IMR-90 (cell line): ENCODE data around the gene LIMS1. TPM values are rescaled to one million over a fixed set of nuclear protein-coding genes. Genes with fewer than 3 reads are reported as not detected.

Experiments
- ATAC-seq: fragments of 200-7000 bp; cut with Tn5 transposase; 2 replicates; pipeline ENCODE4 v1.9.1; 2020; ENCODE audit warnings: low read depth, mild to moderate bottlenecking, moderate library complexity
- BruUV-seq: library from RNA; stranded (reverse); fragments of 400-500 nt; replicated peaks from 2 replicates; lab custom pipeline; 2021; lab: Mats Ljungman, UMichigan
- CTCF ChIA-PET: fragments of 300-600 bp; formaldehyde crosslinking; extraction: SDS; loops from one replicate; lab custom pipeline; 2021; ENCODE audit warnings: antibody characterized with exemption; lab: Yijun Ruan, JAX
- POLR2A ChIA-PET: fragments of 300-600 bp; sonication (Branson Sonifier 250); formaldehyde crosslinking; loops from one replicate; lab custom pipeline; 2022; ENCODE audit warnings: antibody characterized with exemption; ENCODE audit not compliant: unreplicated experiment; lab: Charles Lee
- DNase-seq: peaks from one replicate; pipeline ENCODE4 v3.0.0; 2013
- H2AFZ ChIP-seq: replicated peaks from 2 replicates; pipeline ENCODE3; 2013; ENCODE audit warnings: low read length, mild to moderate bottlenecking; ENCODE audit not compliant: poor library complexity
- H2AK5ac ChIP-seq: 2 replicates; pipeline ENCODE4 v1.6.1; 2013; ENCODE audit warnings: low read depth, low read length, inconsistent platforms
- H2AK9ac ChIP-seq: replicated peaks from 2 replicates; pipeline ENCODE3; 2013; ENCODE audit warnings: mild to moderate bottlenecking, low read depth, low read length, moderate library complexity; ENCODE audit not compliant: poor library complexity
- H2BK120ac ChIP-seq: 2 replicates; pipeline ENCODE4 v1.6.1; 2013; ENCODE audit warnings: low read depth, low read length, inconsistent platforms
- H2BK15ac ChIP-seq: 3 replicates; pipeline ENCODE4 v1.6.1; 2013; ENCODE audit warnings: low read depth, low read length, inconsistent platforms
- H2BK20ac ChIP-seq: 2 replicates; pipeline ENCODE4 v1.6.1; 2013; ENCODE audit warnings: low read depth, mild to moderate bottlenecking, inconsistent platforms, low read length, moderate library complexity
- H2BK5ac ChIP-seq: 2 replicates; pipeline ENCODE4 v1.6.1; 2013; ENCODE audit warnings: mild to moderate bottlenecking, low read depth, low read length, inconsistent platforms; ENCODE audit not compliant: poor library complexity, severe bottlenecking
- H3K14ac ChIP-seq: replicated peaks from 2 replicates; pipeline ENCODE4 v1.6.1; 2013; ENCODE audit warnings: low read depth, low read length, inconsistent platforms
- H3K18ac ChIP-seq: 2 replicates; pipeline ENCODE4 v1.6.1; 2013; ENCODE audit warnings: low read depth, low read length, control low read depth
- H3K23ac ChIP-seq: 2 replicates; pipeline ENCODE4 v1.6.1; 2013; ENCODE audit warnings: low read depth, low read length, inconsistent platforms
- H3K27ac ChIP-seq: 2 replicates; pipeline ENCODE4 v1.5.1; 2013; ENCODE audit warnings: mild to moderate bottlenecking, control low read depth, low read length; ENCODE audit not compliant: insufficient read depth
- H3K27me3 ChIP-seq: 2 replicates; pipeline ENCODE4 v1.6.1; 2013; ENCODE audit warnings: low read length; ENCODE audit not compliant: control insufficient read depth, insufficient read depth
- H3K36me3 ChIP-seq: 2 replicates; pipeline ENCODE4 v1.6.1; 2013; ENCODE audit warnings: low read length, mixed read lengths; ENCODE audit not compliant: control insufficient read depth, insufficient read depth
- H3K4ac ChIP-seq: 2 replicates; pipeline ENCODE4 v1.6.1; 2013; ENCODE audit warnings: low read depth, low read length, inconsistent platforms
- H3K4me1 ChIP-seq: 2 replicates; pipeline ENCODE4 v1.6.1; 2013; ENCODE audit warnings: low read length, mixed read lengths; ENCODE audit not compliant: control insufficient read depth, insufficient read depth
- H3K4me2 ChIP-seq: 2 replicates; pipeline ENCODE4 v1.6.1; 2013; ENCODE audit warnings: low read depth, mild to moderate bottlenecking, control low read depth, low read length, moderate library complexity
- H3K4me3 ChIP-seq: 2 replicates; pipeline ENCODE4 v1.5.1; 2013; ENCODE audit warnings: low read depth, mild to moderate bottlenecking, control low read depth, low read length, moderate library complexity; ENCODE audit not compliant: insufficient read depth
- H3K56ac ChIP-seq: 2 replicates; pipeline ENCODE4 v1.6.1; 2013; ENCODE audit warnings: low read length, inconsistent platforms; ENCODE audit not compliant: insufficient read depth; ENCODE audit errors: extremely low read depth
- H3K79me1 ChIP-seq, 2 experiments: 2 replicates each; pipeline ENCODE4 v1.6.1; 2013; ENCODE audit warnings: low read length in 2 of 2, inconsistent platforms in 1 of 2, low read depth in 1 of 2
- H3K9ac ChIP-seq: 2 replicates; pipeline ENCODE4 v1.6.1; 2013; ENCODE audit warnings: low read depth, low read length, control low read depth
- H3K9me1 ChIP-seq: 2 replicates; pipeline ENCODE4 v1.6.1; 2013; ENCODE audit warnings: low read length, inconsistent platforms; ENCODE audit not compliant: insufficient read depth
- H3K9me3 ChIP-seq: 2 replicates; pipeline ENCODE4 v1.6.1; 2013; ENCODE audit warnings: low read length; ENCODE audit not compliant: control insufficient read depth, insufficient read depth
- H4K20me1 ChIP-seq: 2 replicates; pipeline ENCODE4 v1.6.1; 2013; ENCODE audit warnings: low read length, inconsistent platforms; ENCODE audit not compliant: insufficient read depth
- H4K5ac ChIP-seq: 2 replicates; pipeline ENCODE4 v1.6.1; 2013; ENCODE audit warnings: mild to moderate bottlenecking, low read depth, low read length, control low read depth
- H4K8ac ChIP-seq, 2 experiments: 2 replicates each; pipeline ENCODE4 v1.6.1; 2013; ENCODE audit warnings: low read depth in 2 of 2, low read length in 2 of 2, control low read depth in 1 of 2, inconsistent platforms in 1 of 2
- H4K91ac ChIP-seq: 2 replicates; pipeline ENCODE4 v1.6.1; 2013; ENCODE audit warnings: low read depth, low read length, inconsistent platforms; ENCODE audit not compliant: insufficient read depth
- BHLHE40 ChIP-seq: fragments of 150-350 bp; IDR thresholded peaks from 2 replicates; pipeline ENCODE4 v1.6.1; 2016; ENCODE audit warnings: mild to moderate bottlenecking, low read depth, low read length
- CEBPB ChIP-seq: IDR thresholded peaks from 2 replicates; pipeline ENCODE4 v1.6.1; 2012; ENCODE audit warnings: low read depth, low read length, improper control_type of control experiment
- CHD1 ChIP-seq: IDR thresholded peaks from 2 replicates; pipeline ENCODE4 v1.6.1; 2012; ENCODE audit warnings: low read depth, low read length, improper control_type of control experiment
- CTCF ChIP-seq: conservative IDR thresholded peaks from 2 replicates; pipeline ENCODE4 v1.5.1; 2012; ENCODE audit warnings: mild to moderate bottlenecking, low read depth, low read length, improper control_type of control experiment
- FOS ChIP-seq: fragments of 150-350 bp; IDR thresholded peaks from 2 replicates; pipeline ENCODE4 v1.6.1; 2016; ENCODE audit warnings: low read depth, low read length
- MAFK ChIP-seq: IDR thresholded peaks from 2 replicates; pipeline ENCODE4 v1.6.1; 2012; ENCODE audit warnings: low read depth, low read length, improper control_type of control experiment
- MAZ ChIP-seq: IDR thresholded peaks from 2 replicates; pipeline ENCODE4 v1.6.1; 2012; ENCODE audit warnings: low read depth, mild to moderate bottlenecking, low read length, improper control_type of control experiment, moderate library complexity, borderline replicate concordance
- MXI1 ChIP-seq: IDR thresholded peaks from 2 replicates; pipeline ENCODE4 v1.6.1; 2012; ENCODE audit warnings: low read depth, mild to moderate bottlenecking, low read length, moderate library complexity, borderline replicate concordance
- NFE2L2 ChIP-seq: fragments of 150-350 bp; IDR thresholded peaks from 2 replicates; pipeline ENCODE4 v1.6.1; 2016; ENCODE audit warnings: low read depth, mild to moderate bottlenecking, low read length
- POLR2A ChIP-seq: IDR thresholded peaks from 2 replicates; pipeline ENCODE4 v1.6.1; 2012; ENCODE audit warnings: mild to moderate bottlenecking, low read depth, low read length
- RAD21 ChIP-seq: IDR thresholded peaks from 2 replicates; pipeline ENCODE4 v1.6.1; 2012; ENCODE audit warnings: low read length, improper control_type of control experiment
- RCOR1 ChIP-seq: IDR thresholded peaks from 2 replicates; pipeline ENCODE4 v1.6.1; 2012; ENCODE audit warnings: mild to moderate bottlenecking, low read length, improper control_type of control experiment; ENCODE audit not compliant: insufficient replicate concordance
- RFX5 ChIP-seq: IDR thresholded peaks from 2 replicates; pipeline ENCODE4 v1.8.0; 2012; ENCODE audit warnings: low read depth, mild to moderate bottlenecking, low read length, moderate library complexity
- SMC3 ChIP-seq: fragments of 150-350 bp; IDR thresholded peaks from 2 replicates; pipeline ENCODE4 v1.6.1; 2016; ENCODE audit warnings: low read depth, mild to moderate bottlenecking, antibody characterized with exemption, low read length, moderate library complexity
- USF2 ChIP-seq: fragments of 150-350 bp; IDR thresholded peaks from 2 replicates; pipeline ENCODE4 v1.6.1; 2017; ENCODE audit warnings: mild to moderate bottlenecking, antibody characterized with exemption, low read length, low read depth
- WGBS, 2 experiments: methylation state at CpG; one replicate each; pipeline versions ENCODE4 v1.1.5 to v1.1.7; 2013; ENCODE audit warnings: missing lambda C conversion rate in 2 of 2; ENCODE audit not compliant: insufficient read length in 1 of 2; ENCODE audit errors: extremely low coverage in 2 of 2; 5-methylcytosine and 5-hydroxymethylcytosine counted together
- dilution Hi-C: fragments of 300-500 bp; cut with HindIII; formaldehyde crosslinking; loops from one replicate; pipeline ENCODE4 v1.14.3; 2018; ENCODE audit warnings: low sequenced_read_pairs; ENCODE audit not compliant: unreplicated experiment
- in situ Hi-C: fragments of 300-500 bp; cut with MboI; formaldehyde crosslinking; loops from 3 replicates; pipeline ENCODE4 v1.14.3; 2019; ENCODE audit warnings: low sequenced_read_pairs, inconsistent platforms, mixed read lengths
- intact Hi-C: fragments of 100-400 bp; cut with micrococcal nuclease; formaldehyde crosslinking; loops from 2 replicates; pipeline ENCODE4 v1.10.0; 2022
- polyA plus RNA-seq, 3 experiments: library from polyadenylated mRNA; depleted of rRNA; stranded (reverse); fragments of >200 nt; gene quantifications; 2 replicates each; pipeline ENCODE4 v1.2.3, GENCODE V29; 2012; ENCODE audit warnings: low replicate concordance in 1 of 3
- total RNA-seq: library from RNA; depleted of rRNA; stranded (reverse); fragments of >200 nt; gene quantifications from 2 replicates; pipeline ENCODE4 v1.2.3, GENCODE V29; 2012
- TF ChIP-seq, protein P1 (sequence below): fragments of 150-350 bp; IDR thresholded peaks from 2 replicates; pipeline ENCODE4 v1.6.1; 2016; ENCODE audit warnings: low read depth, mild to moderate bottlenecking, low read length, moderate library complexity, borderline replicate concordance

LIMS1 gene
- total and polyA plus RNA-seq, 2 of the 4 experiments (the other 2 are of a cell fraction), result 59.1 to 131 TPM

DNA sequence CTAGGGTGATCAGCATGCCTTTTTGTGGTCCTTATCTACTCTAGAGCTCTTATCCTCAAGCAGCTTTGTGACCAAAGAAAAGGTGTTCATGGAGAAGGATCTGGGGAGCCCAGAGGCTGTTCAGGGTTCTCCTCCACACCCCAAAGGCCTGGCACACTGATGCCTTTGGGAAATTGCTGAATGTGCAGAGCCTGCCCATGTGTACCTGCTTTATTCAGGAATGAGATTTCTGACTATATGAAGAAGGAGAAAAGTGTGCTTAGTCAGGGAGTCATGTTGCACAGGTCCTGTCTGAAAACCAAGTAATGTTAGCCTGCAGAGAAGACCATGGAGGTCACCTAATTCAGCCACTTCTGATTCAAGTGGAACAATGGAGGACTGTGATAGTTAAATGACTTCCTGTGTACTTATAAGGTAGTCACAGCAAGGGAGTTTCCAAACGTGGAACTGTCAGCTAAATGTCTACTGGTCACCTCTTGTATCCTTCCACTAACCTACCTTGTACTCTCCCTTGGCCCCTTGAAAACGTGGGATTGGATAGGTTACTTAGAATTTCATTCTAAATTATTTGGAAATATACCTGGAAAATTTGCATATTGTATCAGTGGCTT is 81.3 kb downstream of the LIMS1 start:
- no peaks in the 10 kb centered on the region for H3K9me3 ChIP-seq
- H3K27me3 ChIP-seq, result no peaks in the 10 kb centered on the region
- peaks cover 43% of the 10 kb centered on the region for H4K20me1 ChIP-seq
- H2AK5ac ChIP-seq, result no peak overlapping the region
- no peak overlapping the region for H3K4me2 ChIP-seq
- no peak overlapping the region for H4K8ac ChIP-seq
- no peak overlapping the region for H2AK9ac ChIP-seq
- ATAC-seq, result no peak
- in situ Hi-C loops (no loop called here), intact Hi-C loops (no loop called here), dilution Hi-C loops (no loop called here)
- no peak overlapping the region for H3K56ac ChIP-seq
- no peak overlapping the region for H4K5ac ChIP-seq
- H2BK120ac ChIP-seq, result no peak overlapping the region
- no peaks in the 10 kb centered on the region for H3K36me3 ChIP-seq
- H3K27ac ChIP-seq, result no peak overlapping the region
- ChIA-PET CTCF (interaction anchor here (2.9 kb wide), 1 partner anchor 21 kb away, joined by 18 read pairs; no protein-coding TSS in a partner anchor), POLR2A (no interaction called here)
- H3K14ac ChIP-seq, result no peak overlapping the region; the same call in 1 of the 2 replicates
- H3K9me1 ChIP-seq, result peaks cover 28% of the 10 kb centered on the region
- H4K91ac ChIP-seq, result no peak overlapping the region
- TF ChIP-seq MAZ (no peak), CTCF (no peak), CHD1 (no peak), POLR2A (no peak), USF2 (no peak), SMC3 (no peak), CEBPB (no peak), RAD21 (no peak), RCOR1 (no peak), MXI1 (no peak), NFE2L2 (no peak), BHLHE40 (no peak), RFX5 (no peak), FOS (no peak), MAFK (no peak)
- TF ChIP-seq, protein P1, sequence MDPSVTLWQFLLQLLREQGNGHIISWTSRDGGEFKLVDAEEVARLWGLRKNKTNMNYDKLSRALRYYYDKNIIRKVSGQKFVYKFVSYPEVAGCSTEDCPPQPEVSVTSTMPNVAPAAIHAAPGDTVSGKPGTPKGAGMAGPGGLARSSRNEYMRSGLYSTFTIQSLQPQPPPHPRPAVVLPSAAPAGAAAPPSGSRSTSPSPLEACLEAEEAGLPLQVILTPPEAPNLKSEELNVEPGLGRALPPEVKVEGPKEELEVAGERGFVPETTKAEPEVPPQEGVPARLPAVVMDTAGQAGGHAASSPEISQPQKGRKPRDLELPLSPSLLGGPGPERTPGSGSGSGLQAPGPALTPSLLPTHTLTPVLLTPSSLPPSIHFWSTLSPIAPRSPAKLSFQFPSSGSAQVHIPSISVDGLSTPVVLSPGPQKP, result no peak
- no CpG with 5 or more reads among the region's 2 CpGs for WGBS, 2 experiments
- no peak overlapping the region for H3K4ac ChIP-seq
- DNase-seq, result no peak
- H3K79me1 ChIP-seq, result peaks cover 28 to 83% of the 10 kb centered on the region in 2 experiments
- no peak overlapping the region for H3K18ac ChIP-seq
- no TSS peak for BruUV-seq
- H3K23ac ChIP-seq, result peak overlapping the region; percentile 58
- no peak overlapping the region for H3K4me3 ChIP-seq
- peaks cover 38% of the 10 kb centered on the region for H3K4me1 ChIP-seq
- no peak overlapping the region for H2AFZ ChIP-seq
- H3K9ac ChIP-seq, result no peak overlapping the region
- no peak overlapping the region for H2BK5ac ChIP-seq
- H2BK20ac ChIP-seq, result no peak overlapping the region
- H2BK15ac ChIP-seq, result no peak overlapping the region
